ENCODE results near the gene DMAP1.

GRCh38 chr1:44233593-44233992, 20.3 kb downstream of the DMAP1 start:
- TF ChIP-seq CTCF (IDR thresholded peaks at IDR 0.05) (no peak), PRDM15 (CRISPR knock-in tag; IDR thresholded peaks at IDR 0.05) (no peak)
